ENCODE measurements around the gene GSTM2.

GSTM2 gene

DNA sequence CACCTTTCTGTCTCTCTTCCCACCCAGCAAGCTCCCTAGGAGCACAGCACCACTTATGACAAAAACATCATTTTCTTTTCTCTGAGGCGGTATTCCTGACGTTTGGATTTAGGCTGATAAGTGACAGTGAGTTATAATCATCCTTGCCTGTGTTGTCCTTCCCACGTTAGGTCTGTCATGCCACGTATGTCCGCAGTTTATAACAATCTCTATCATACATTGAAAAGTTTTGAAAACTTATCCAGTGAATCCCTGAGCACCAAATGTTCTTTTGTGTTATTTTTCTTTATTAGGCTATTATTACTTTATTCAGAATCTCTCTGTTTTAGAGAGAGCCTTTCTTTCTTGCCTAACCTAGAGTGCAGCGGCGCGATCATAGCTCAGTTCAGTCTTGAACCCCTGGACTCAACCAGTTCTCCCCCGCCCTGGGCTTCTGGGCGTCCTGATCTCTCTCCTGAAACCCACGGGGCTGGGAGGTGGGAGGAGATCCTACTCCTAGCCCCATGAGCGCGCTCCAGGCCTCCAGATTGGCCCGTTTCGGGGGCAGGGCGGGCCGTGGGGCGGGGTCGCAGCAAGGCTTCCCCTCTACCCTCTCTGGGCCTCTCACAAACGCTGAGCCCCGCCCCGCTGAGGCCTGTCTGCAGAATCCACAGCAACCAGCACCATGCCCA, at the start of gene GSTM2:
TSS of gene GSTM2 (plus strand) at position 606 of the 671 bp plus-strand sequence. CDS start at position 665, 59 bp downstream.
- peak; percentile 55 to 76 for DNase-seq (ENCODE audit: low read depth in 1 of 2, low spot score in 1 of 2)

GRCh38 chr1:109618661-109619575, 48.9 kb upstream of the GSTM2 start:
- DNase-seq (ENCODE audit: low read depth in 1 of 2, low spot score in 1 of 2), result no peak

DNA sequence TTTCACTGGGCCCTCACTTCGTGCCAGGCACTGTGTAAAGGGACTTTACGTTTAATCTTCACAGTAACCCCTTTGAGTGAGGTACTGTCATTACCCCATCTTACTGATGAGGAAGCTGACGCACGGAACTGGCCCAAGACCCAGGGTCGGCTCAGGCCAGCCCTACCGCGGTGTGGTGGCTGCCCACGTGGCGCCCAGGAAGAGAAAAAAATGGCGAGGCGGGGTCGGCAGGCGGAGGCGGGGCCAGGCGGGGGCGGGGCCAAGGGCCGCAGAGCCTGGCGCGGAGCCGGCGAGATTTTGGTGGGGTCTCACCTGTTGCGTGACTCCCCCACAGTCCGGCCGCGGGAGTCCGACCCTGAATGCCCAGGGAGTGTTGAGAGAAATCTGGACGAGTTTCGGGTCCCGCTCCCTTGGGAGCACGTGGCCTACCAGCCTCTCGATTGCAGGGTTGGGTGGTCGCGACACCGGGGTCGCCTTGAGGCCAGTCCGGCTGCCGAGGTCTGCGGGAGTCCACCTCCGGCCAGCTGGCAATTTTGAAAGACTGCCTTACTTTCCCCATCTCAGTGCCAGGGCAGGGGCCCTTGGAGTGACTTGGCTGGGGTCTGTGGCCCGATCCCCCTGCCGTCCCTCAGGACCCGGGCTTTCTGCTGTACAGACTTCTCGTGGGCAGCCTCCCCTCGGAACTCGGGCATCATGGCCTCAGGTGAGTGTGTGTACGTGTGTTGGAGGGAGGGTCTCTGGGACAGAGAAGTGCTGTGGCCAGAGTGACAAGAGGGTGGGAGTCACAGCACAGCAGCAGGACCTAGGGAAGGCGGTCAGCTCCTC, 48.1 kb upstream of the GSTM2 start, which contains the start of the genes AMPD2 and GNAT2:
TSS of gene AMPD2 (plus strand) at position 262 of the 825 bp plus-strand sequence. CDS start 1,339 bp downstream, outside the sequence.
TSS of gene GNAT2 (minus strand) at position 41 of the 825 bp plus-strand sequence. CDS start 6,746 bp downstream, outside the sequence.
- peak; percentile 42 to 67 for DNase-seq (ENCODE audit: low read depth in 1 of 2, low spot score in 1 of 2)

GRCh38 chr1:109620401-109620791, 47.5 kb upstream of the GSTM2 start:
- DNase-seq (ENCODE audit: low read depth in 1 of 2, low spot score in 1 of 2), result no peak

GRCh38 chr1:109620841-109621286, 47.0 kb upstream of the GSTM2 start:
- DNase-seq (ENCODE audit: low read depth in 1 of 2, low spot score in 1 of 2), result peak; percentile 87 to 96

- no peak for DNase-seq (ENCODE audit: low read depth in 1 of 2, low spot score in 1 of 2)
Measured at GRCh38 chr1:109621379-109622136, 46.3 kb upstream of the GSTM2 start.

DNA sequence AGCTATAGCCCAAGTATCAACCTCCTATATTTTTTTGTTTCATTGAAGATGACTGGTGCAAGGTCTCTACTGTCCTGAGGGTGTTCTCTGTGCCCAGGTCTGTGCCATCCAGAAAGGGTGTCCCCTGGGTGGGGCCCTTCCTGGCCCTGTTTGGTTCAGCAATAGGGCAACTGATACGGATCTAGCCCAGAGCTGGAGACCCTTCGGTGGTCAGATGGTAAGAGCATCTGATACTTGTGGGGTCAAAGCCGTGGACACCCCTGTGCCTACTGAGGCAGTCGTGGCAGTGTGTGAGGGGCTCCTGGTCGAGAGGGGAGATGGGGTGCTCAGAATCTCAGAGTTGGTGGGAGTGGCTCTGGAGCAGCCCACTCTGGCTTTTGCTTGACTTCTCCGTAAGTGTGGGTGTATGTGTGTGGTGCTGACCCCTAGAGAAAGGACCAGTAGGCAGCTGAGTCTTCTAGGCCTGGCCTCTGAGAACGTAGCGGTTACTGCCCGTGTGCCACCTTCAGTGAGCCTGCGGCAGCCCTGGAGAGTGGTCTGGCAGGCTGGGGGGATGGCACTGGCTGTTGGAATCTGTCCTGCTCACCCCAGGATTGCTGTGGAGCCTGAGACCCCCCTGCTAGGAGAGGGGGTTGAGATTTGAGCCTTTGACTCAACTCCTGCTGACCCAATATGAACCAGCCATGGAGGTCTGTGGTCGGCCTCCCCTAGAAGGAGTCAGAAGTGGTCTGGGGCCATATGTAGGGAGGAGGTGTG, 45.5 kb upstream of the GSTM2 start:
- no peak for DNase-seq (ENCODE audit: low read depth in 1 of 2, low spot score in 1 of 2)

DNA sequence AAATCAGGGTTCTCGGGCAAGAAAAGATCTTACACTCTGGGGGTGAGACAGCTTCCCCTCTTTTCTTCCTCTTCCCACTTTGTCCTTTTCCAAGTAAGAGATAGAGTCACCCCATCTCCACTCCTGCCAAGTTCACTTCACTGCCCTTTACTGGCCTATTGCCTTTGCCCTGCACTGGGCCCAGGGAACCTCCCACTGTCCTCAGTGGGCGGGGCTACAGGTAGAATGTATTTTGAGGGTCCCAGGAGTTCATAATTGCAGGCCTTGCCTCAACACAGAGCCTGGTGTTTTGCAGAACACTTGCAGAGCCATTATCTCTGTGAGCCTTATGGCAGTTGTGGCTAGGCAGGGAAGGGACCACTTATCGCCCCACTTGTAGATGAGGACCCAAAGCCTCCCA, 45.0 kb upstream of the GSTM2 start:
- DNase-seq (ENCODE audit: low read depth in 1 of 2, low spot score in 1 of 2), result no peak

- no peak for DNase-seq (ENCODE audit: low read depth in 1 of 2, low spot score in 1 of 2)
Measured at GRCh38 chr1:109623601-109624161, 44.2 kb upstream of the GSTM2 start.

- no peak for DNase-seq (ENCODE audit: low read depth in 1 of 2, low spot score in 1 of 2)
Measured at GRCh38 chr1:109624201-109625010, 43.5 kb upstream of the GSTM2 start.

GRCh38 chr1:109625176-109625575, 42.7 kb upstream of the GSTM2 start:
- DNase-seq (ENCODE audit: low read depth in 1 of 2, low spot score in 1 of 2), result no peak

DNA sequence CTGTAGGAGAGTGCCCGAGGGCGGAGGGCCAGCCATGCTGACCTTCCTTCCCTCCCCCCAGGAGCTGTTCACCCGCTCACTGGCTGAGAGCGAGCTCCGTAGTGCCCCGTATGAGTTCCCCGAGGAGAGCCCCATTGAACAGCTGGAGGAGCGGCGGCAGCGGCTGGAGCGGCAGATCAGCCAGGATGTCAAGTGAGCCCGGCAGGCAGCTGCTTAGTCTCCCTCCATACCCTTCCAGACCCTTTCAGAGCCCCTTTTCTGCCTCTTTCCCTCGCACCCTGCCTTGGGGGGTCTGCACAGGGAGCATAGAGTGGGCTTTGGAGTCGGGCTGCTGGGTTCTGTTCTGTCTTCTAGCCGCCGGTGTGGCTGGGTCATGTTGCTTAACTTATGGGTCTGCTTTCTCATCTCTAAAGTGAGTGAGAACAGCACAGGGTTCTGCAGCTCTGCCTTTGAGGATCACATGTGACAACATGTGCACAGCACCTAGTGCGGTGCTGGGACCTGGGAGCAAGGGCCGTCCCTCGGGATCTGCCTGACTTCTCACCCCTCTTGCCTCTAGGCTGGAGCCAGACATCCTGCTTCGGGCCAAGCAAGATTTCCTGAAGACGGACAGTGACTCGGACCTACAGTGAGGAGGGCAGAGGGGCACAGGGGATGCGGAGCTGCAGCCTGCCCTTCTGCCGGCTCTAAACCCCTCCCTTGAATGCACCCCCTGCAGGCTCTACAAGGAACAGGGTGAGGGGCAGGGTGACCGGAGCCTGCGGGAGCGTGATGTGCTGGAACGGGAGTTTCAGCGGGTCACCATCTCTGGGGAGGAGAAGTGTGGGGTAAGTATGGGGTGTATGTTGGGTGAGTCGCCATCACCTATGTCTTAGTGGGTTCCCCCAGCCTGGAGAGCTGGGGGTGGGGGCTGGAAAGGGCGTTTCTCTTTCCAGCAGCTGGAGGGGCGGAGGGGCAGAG, 42.0 kb upstream of the GSTM2 start:
- DNase-seq (ENCODE audit: low read depth in 1 of 2, low spot score in 1 of 2), result no peak

GRCh38 chr1:109626682-109627408, 41.0 kb upstream of the GSTM2 start:
- DNase-seq (ENCODE audit: low read depth in 1 of 2, low spot score in 1 of 2), result no peak

GRCh38 chr1:109627692-109628399, 40.0 kb upstream of the GSTM2 start:
- no peak for DNase-seq (ENCODE audit: low read depth in 1 of 2, low spot score in 1 of 2)

DNA sequence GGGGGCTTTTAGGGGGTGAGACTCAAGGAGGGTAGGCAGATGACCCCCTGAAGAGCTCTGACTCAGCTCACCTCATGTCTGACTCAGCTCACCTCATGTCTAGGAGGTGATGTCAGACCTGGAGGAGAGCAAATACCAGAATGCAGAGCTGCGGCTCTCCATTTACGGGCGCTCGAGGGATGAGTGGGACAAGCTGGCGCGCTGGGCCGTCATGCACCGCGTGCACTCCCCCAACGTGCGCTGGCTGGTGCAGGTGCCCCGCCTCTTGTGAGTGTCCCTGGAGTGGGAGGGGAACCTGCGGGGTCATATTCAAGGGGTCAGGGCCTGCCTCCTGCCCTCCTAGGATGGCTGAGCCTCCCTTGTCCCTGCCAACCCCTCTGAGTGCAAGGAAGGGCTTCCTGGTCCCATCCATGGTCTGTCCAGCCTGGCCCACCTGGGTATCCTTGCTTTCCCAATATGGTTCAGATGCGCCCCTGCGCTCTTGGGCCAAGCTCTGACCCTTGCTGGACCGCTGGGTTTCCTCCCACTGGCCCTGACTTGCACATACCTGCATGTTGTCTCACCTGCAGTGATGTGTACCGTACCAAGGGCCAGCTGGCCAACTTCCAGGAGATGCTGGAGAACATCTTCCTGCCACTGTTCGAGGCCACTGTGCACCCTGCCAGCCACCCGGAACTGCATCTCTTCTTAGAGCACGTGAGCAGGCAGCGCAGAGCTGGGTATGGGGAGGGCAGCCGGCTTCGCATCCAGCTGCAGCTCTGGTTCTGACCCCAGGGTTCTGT, 39.1 kb upstream of the GSTM2 start:
- no peak for DNase-seq (ENCODE audit: low read depth in 1 of 2, low spot score in 1 of 2)

Data from stimulated activated CD4-positive, alpha-beta T cell treated with anti-CD3 and anti-CD28 coated beads, Interleukin-15, amount 100 ng/mL, for 1 hour (primary cell).